ENCODE data around the gene CYB5D1.

DNA sequence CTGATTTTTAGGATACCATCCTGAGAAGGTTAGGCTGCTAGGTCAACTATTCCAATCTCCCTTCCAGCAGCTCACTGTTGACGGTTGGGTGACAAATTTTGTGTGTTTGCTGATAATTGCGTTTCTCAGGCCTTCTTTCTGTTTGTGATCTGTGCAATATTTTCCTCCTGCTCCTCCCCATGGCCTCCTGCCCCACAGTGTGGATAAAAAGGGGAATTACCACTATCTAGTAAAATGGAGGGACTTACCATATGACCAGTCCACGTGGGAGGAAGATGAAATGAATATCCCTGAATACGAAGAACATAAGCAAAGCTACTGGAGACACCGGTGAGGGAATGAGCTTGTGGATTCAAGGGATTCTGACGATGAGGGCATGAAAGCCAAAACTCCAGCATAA, 40.0 kb downstream of the CYB5D1 start:
- TF ChIP-seq, protein P1, sequence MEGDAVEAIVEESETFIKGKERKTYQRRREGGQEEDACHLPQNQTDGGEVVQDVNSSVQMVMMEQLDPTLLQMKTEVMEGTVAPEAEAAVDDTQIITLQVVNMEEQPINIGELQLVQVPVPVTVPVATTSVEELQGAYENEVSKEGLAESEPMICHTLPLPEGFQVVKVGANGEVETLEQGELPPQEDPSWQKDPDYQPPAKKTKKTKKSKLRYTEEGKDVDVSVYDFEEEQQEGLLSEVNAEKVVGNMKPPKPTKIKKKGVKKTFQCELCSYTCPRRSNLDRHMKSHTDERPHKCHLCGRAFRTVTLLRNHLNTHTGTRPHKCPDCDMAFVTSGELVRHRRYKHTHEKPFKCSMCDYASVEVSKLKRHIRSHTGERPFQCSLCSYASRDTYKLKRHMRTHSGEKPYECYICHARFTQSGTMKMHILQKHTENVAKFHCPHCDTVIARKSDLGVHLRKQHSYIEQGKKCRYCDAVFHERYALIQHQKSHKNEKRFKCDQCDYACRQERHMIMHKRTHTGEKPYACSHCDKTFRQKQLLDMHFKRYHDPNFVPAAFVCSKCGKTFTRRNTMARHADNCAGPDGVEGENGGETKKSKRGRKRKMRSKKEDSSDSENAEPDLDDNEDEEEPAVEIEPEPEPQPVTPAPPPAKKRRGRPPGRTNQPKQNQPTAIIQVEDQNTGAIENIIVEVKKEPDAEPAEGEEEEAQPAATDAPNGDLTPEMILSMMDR (IDR thresholded peaks at IDR 0.05; ENCODE audit: insufficient read depth, low read length, poor library complexity, severe bottlenecking), result no peak
- TF ChIP-seq EZH2phosphoT487 (conservative IDR thresholded peaks at IDR 0.05; ENCODE audit: low read length), result no peak
